K562 (cell line): Measurements from ENCODE around the gene ZMYND12. TPM values are rescaled to one million over a fixed set of nuclear protein-coding genes. Genes with fewer than 3 reads are reported as not detected.
A peak's percentile ranks its signal among the peaks of the same experiment; 100 is the strongest.

ENCODE experiments used
- ATAC-seq: fragments of 200-7000 bp; cut with Tn5 transposase; 3 replicates; pipeline ENCODE4 v1.9.1; 2020; ENCODE audit warnings: moderate library complexity
- BruUV-seq: library from RNA; stranded (reverse); fragments of 400-500 nt; replicated peaks from 2 replicates; lab custom pipeline; 2021; lab: Mats Ljungman, UMichigan
- CTCF ChIA-PET: fragments of 300-600 bp; formaldehyde crosslinking; extraction: SDS; loops from one replicate; lab custom pipeline; 2021; ENCODE audit warnings: low intra/inter-chr PET ratio; lab: Yijun Ruan, JAX
- POLR2A ChIA-PET: fragments of 300-600, 350-650 bp; sonication (Branson Sonifier 250); formaldehyde crosslinking; extraction: SDS; loops from one replicate; lab custom pipeline; 2021; ENCODE audit warnings: antibody characterized with exemption, inconsistent platforms; lab: Yijun Ruan, JAX
- DNase-seq, 4 experiments: peaks; one replicate each; pipeline versions ENCODE4 v3.0.0 to v3.0.0-alpha.2; 2011 to 2018; ENCODE audit warnings: low spot score in 3 of 4, mixed read lengths in 3 of 4; ENCODE audit errors: extremely low read depth in 1 of 4
- FAIRE-seq: peaks from 2 replicates; lab custom pipeline; 2011; peaks lifted over from hg19 to GRCh38; lab: Jason Lieb, UNC
- H2AFZ ChIP-seq: 2 replicates; pipeline ENCODE4 v1.6.0; 2011; ENCODE audit warnings: low read depth, low read length, control low read depth, inconsistent platforms
- H3K27ac ChIP-seq: fragments of 200-600 bp; 3 replicates; pipeline ENCODE4 v1.8.0; 2011; ENCODE audit warnings: low read depth, mild to moderate bottlenecking, control low read depth, inconsistent platforms, low read length, moderate library complexity, mixed read lengths; ENCODE audit errors: extremely low read depth
- H3K27me3 ChIP-seq, 2 experiments: fragments of 300-600 bp in 1 of 2; 2 replicates in 1 of 2; 3 replicates in 1 of 2; pipeline versions ENCODE4 v1.6.0 to v1.8.0; 2011; ENCODE audit warnings: inconsistent platforms in 2 of 2, low read length in 2 of 2, mild to moderate bottlenecking in 1 of 2, mixed read lengths in 1 of 2, moderate library complexity in 1 of 2; ENCODE audit not compliant: control insufficient read depth in 2 of 2, insufficient read depth in 2 of 2
- H3K36me3 ChIP-seq: fragments of 300-600 bp; 3 replicates; pipeline ENCODE4 v1.8.0; 2011; ENCODE audit warnings: mild to moderate bottlenecking, low read length, inconsistent platforms; ENCODE audit not compliant: control insufficient read depth, insufficient read depth
- H3K4me1 ChIP-seq, 2 experiments: fragments of 200-600 bp in 1 of 2; replicated peaks in 1 of 2; 2 replicates in 1 of 2; 3 replicates in 1 of 2; pipeline versions ENCODE4 v1.5.1 to v1.8.0; 2011; ENCODE audit warnings: inconsistent platforms in 2 of 2, low read length in 2 of 2, mild to moderate bottlenecking in 1 of 2, mixed read lengths in 1 of 2, moderate library complexity in 1 of 2; ENCODE audit not compliant: control insufficient read depth in 2 of 2, insufficient read depth in 2 of 2
- H3K4me2 ChIP-seq: 2 replicates; pipeline ENCODE4 v1.6.1; 2011; ENCODE audit warnings: low read length, control low read depth, inconsistent platforms, mixed read lengths; ENCODE audit not compliant: insufficient read depth
- H3K4me3 ChIP-seq: fragments of 200-600 bp; sonication (generic), shearing (Covaris generic); 2 replicates; pipeline ENCODE4 v1.5.1; 2016; ENCODE audit warnings: control low read depth, inconsistent platforms
- H3K79me2 ChIP-seq: fragments of 200-600 bp; 3 replicates; pipeline ENCODE4 v1.8.0; 2011; ENCODE audit warnings: low read length, inconsistent platforms; ENCODE audit not compliant: control insufficient read depth, insufficient read depth
- H3K9ac ChIP-seq, 2 experiments: 2 replicates each; pipeline versions ENCODE4 v1.6.0 to v1.6.1; 2011; ENCODE audit warnings: low read depth in 2 of 2, low read length in 2 of 2, control low read depth in 1 of 2, inconsistent platforms in 1 of 2, mild to moderate bottlenecking in 1 of 2, mixed read lengths in 1 of 2; ENCODE audit not compliant: insufficient read depth in 1 of 2
- H3K9me1 ChIP-seq: one replicate; pipeline ENCODE4 v1.6.0; 2011; ENCODE audit warnings: inconsistent platforms, mild to moderate bottlenecking, low read length, moderate library complexity; ENCODE audit not compliant: control insufficient read depth, insufficient read depth
- H3K9me3 ChIP-seq: replicated peaks from 2 replicates; pipeline ENCODE4 v1.5.1; 2011; ENCODE audit warnings: low read depth, low read length, inconsistent platforms; ENCODE audit not compliant: control insufficient read depth, insufficient read depth
- H4K20me1 ChIP-seq: replicated peaks from 2 replicates; pipeline ENCODE4 v1.6.1; 2011; ENCODE audit warnings: low read length, inconsistent platforms, mixed read lengths; ENCODE audit not compliant: control insufficient read depth, insufficient read depth
- CEBPB ChIP-seq: fragments of 450-650 bp; IDR thresholded peaks from 2 replicates; pipeline ENCODE4 v1.6.1; 2016; ENCODE audit warnings: missing genetic modification characterization, missing compliant biosample characterization
- CHD1 ChIP-seq: fragments of 200-600 bp; sonication (generic); IDR thresholded peaks from one replicate; pipeline ENCODE4 v1.6.1; 2012; ENCODE audit warnings: mild to moderate bottlenecking, moderate library complexity, low read length, inconsistent platforms
- DDX20 ChIP-seq: fragments of 450-650 bp; IDR thresholded peaks from 2 replicates; pipeline ENCODE4 v1.6.1; 2016; ENCODE audit warnings: missing genetic modification characterization, low read depth, mild to moderate bottlenecking, missing compliant biosample characterization, moderate library complexity
- ETS2 ChIP-seq: IDR thresholded peaks from 2 replicates; pipeline ENCODE4 v1.6.1; 2016; ENCODE audit warnings: borderline replicate concordance, missing genetic modification characterization, mild to moderate bottlenecking, moderate library complexity, missing compliant biosample characterization; ENCODE audit not compliant: poor library complexity, severe bottlenecking
- NR2C1 ChIP-seq, 2 experiments: fragments of 450-650 bp; IDR thresholded peaks; 2 replicates each; pipeline ENCODE4 v1.6.1; 2017; ENCODE audit warnings: mild to moderate bottlenecking in 2 of 2, antibody characterized with exemption in 1 of 2, inconsistent platforms in 1 of 2, missing compliant biosample characterization in 1 of 2, missing genetic modification characterization in 1 of 2
- RBM22 ChIP-seq: fragments of 200-400 bp; formaldehyde crosslinking; IDR thresholded peaks from 2 replicates; pipeline ENCODE4 v1.6.1; 2018; ENCODE audit warnings: low read length, low read depth; ENCODE audit not compliant: poor library complexity, severe bottlenecking
- TEAD2 ChIP-seq: fragments of 450-650 bp; IDR thresholded peaks from 2 replicates; pipeline ENCODE4 v1.6.1; 2016; ENCODE audit warnings: missing genetic modification characterization, control low read depth, missing compliant biosample characterization
- TRIM28 ChIP-seq: fragments of 450-650 bp; IDR thresholded peaks from 2 replicates; pipeline ENCODE4 v1.6.1; 2017
- U2AF1 ChIP-seq: fragments of 200-400 bp; formaldehyde crosslinking; optimal IDR thresholded peaks from 2 replicates; pipeline ENCODE3; 2017; ENCODE audit warnings: mild to moderate bottlenecking, low read depth, low read length, moderate library complexity
- U2AF2 ChIP-seq: fragments of 200-400 bp; formaldehyde crosslinking; optimal IDR thresholded peaks from 2 replicates; pipeline ENCODE3; 2017; ENCODE audit warnings: low read depth, mild to moderate bottlenecking, low read length
- ZNF445 ChIP-seq: fragments of 250-450 bp; sonication (Bioruptor Pico); IDR thresholded peaks from 2 replicates; pipeline ENCODE4 v1.4.0; 2020; ENCODE audit warnings: low read depth, mild to moderate bottlenecking, moderate library complexity
- ZNF785 ChIP-seq: fragments of 250-450 bp; sonication (Bioruptor Pico); IDR thresholded peaks from 2 replicates; pipeline ENCODE4 v1.4.0; 2020; ENCODE audit warnings: mild to moderate bottlenecking
- WGBS: fragments of 100-300 bp; shearing (Covaris generic); methylation state at CpG from one replicate; pipeline ENCODE4 v1.1.6; 2016; ENCODE audit warnings: low coverage, mixed read lengths; ENCODE audit not compliant: insufficient coverage; ENCODE audit errors: missing lambda C conversion rate; 5-methylcytosine and 5-hydroxymethylcytosine counted together
- in situ Hi-C: fragments of 300-500 bp; cut with MboI; formaldehyde crosslinking; loops from 4 replicates; pipeline ENCODE4 v1.15.0; 2018; ENCODE audit warnings: inconsistent platforms, mixed read lengths
- intact Hi-C: fragments of 100-400 bp; cut with micrococcal nuclease; formaldehyde crosslinking; loops from 2 replicates; pipeline ENCODE4 v1.14.2; 2022
- polyA plus RNA-seq, 8 experiments: library from polyadenylated mRNA; depleted of rRNA in 4 of 8; stranded (reverse) in 5 of 8; unstranded in 3 of 8; fragments of >200 nt; fragmentation: Nextera tagmentation in 2 of 8; fragmentation: Illumina TruSeq in 1 of 8; extraction: Ambion mirVana in 2 of 8; extraction: Trizol in 1 of 8; gene quantifications; 2 replicates each; pipeline versions ENCODE4 v1.2.1 to v1.2.3, GENCODE V29; 2011 to 2014; ENCODE audit warnings: inconsistent platforms in 1 of 8, missing spikeins in 1 of 8
- total RNA-seq, 7 experiments: library from RNA; depleted of rRNA in 6 of 7; stranded (reverse); fragments of >200 nt in 6 of 7; fragmentation: Illumina TruSeq in 2 of 7; extraction: Trizol in 2 of 7; gene quantifications; 2 replicates each; pipeline versions ENCODE4 v1.2.1 to v1.2.3, GENCODE V29; 2011 to 2021; ENCODE audit warnings: low replicate concordance in 1 of 7
- TF ChIP-seq, protein P1 (sequence below), 3 experiments: IDR thresholded peaks in 2 of 3; conservative IDR thresholded peaks in 1 of 3; 2 replicates each; pipeline ENCODE4 v1.5.1; 2011 to 2012; ENCODE audit warnings: low read length in 3 of 3, mild to moderate bottlenecking in 3 of 3, control low read depth in 2 of 3, improper control_type of control experiment in 1 of 3, inconsistent platforms in 1 of 3, low read depth in 1 of 3, mixed read lengths in 1 of 3, moderate library complexity in 1 of 3; ENCODE audit not compliant: insufficient read depth in 2 of 3
- TF ChIP-seq, protein P2 (sequence below): sonication (generic); formaldehyde crosslinking; IDR thresholded peaks from 2 replicates; pipeline ENCODE4 v1.9.0; 2022; ENCODE audit warnings: mild to moderate bottlenecking, missing genetic modification reagents
- TF ChIP-seq, protein P3 (sequence below): fragments of 250-450 bp; sonication (Bioruptor Pico); IDR thresholded peaks from 2 replicates; pipeline ENCODE4 v1.4.0; 2020; ENCODE audit warnings: mild to moderate bottlenecking, moderate library complexity

ZMYND12 gene
- total and polyA plus RNA-seq, 9 of the 15 experiments (the other 6 are each of a cell fraction or from before 2014, with no cell fraction given), result not detected

DNA sequence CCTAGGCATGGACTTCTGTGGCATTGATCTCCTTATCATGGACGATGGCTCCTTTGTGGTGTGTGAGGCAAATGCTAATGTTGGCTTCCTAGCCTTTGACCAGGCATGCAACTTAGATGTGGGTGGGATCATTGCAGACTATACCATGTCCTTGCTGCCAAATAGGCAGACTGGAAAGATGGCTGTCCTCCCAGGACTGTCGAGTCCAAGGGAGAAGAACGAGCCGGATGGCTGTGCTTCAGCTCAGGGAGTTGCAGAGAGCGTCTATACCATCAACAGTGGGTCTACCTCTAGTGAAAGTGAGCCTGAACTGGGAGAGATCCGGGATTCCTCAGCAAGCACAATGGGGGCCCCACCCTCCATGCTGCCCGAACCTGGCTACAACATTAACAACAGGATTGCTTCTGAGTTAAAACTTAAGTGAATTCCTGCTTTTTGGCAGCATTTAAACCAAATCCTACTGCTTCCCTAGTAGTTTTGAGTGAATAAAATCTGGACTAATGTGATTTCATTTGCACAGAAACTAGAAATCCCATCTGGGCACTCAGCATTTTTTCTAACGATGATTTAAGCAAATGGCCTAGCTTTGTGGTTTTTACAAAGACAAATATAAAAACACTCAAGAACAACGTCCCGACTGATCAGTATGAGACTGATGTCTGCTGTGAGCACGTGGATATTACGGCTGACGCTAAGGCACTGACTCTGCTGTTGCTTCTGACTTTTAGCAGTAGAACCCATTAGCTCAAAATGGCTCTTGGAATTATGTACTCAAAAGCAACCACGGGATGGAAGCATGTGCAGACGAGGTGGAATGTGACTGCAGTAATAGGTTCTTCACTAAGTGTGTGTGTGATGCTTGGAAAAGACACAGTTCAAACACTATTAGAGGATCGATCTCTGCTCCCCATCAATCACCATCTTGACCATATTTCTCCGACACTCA, 41.0 kb downstream of the ZMYND12 start (continued):
- no peak for TF ChIP-seq U2AF2

DNA sequence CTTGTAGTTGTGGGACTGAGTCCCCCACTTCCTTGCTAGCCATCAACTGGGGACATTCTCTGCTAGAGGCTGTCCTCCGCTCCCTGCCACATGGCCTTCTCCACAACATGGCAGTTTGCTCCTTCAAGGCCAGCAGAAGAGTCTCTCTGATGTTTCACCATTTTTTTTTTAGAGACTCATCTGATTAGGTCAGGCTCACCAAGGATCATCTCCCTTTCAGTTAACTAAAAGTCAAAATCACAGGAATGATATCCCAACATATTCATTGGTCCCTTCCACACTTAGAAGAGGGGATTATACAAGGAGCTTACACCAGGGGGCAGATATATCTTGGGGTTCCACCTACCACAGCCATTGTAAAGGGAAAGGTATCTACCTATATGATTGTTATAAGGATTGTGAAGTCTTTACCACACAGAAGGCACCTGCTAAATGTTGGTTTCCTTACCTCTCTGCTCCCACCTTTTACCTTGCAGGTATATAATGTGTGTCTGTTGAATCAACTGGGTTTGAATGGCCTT, 51.9 kb downstream of the ZMYND12 start:
- 0% methylated on average over 1 of the region's 1 CpG for WGBS
- CTCF ChIA-PET, result no interaction called here
- ATAC-seq, result 0 out of 3 replicates have a peak, but pooled peaks have one; percentile 51
- TF ChIP-seq ETS2 (tag), result no peak
- TF ChIP-seq, protein P1, sequence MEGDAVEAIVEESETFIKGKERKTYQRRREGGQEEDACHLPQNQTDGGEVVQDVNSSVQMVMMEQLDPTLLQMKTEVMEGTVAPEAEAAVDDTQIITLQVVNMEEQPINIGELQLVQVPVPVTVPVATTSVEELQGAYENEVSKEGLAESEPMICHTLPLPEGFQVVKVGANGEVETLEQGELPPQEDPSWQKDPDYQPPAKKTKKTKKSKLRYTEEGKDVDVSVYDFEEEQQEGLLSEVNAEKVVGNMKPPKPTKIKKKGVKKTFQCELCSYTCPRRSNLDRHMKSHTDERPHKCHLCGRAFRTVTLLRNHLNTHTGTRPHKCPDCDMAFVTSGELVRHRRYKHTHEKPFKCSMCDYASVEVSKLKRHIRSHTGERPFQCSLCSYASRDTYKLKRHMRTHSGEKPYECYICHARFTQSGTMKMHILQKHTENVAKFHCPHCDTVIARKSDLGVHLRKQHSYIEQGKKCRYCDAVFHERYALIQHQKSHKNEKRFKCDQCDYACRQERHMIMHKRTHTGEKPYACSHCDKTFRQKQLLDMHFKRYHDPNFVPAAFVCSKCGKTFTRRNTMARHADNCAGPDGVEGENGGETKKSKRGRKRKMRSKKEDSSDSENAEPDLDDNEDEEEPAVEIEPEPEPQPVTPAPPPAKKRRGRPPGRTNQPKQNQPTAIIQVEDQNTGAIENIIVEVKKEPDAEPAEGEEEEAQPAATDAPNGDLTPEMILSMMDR (IDR thresholded peaks at IDR 0.05 in 2 of 3, conservative IDR thresholded peaks at IDR 0.05 in 1 of 3; ENCODE audit: insufficient read depth in 2 of 3, low read depth in 1 of 3, low read length in 3 of 3), result peak in 2 of 3 experiments; percentile 20 to 25; a peak in 2 of 6 replicates
- no peak for TF ChIP-seq TRIM28
- TF ChIP-seq, protein P2, sequence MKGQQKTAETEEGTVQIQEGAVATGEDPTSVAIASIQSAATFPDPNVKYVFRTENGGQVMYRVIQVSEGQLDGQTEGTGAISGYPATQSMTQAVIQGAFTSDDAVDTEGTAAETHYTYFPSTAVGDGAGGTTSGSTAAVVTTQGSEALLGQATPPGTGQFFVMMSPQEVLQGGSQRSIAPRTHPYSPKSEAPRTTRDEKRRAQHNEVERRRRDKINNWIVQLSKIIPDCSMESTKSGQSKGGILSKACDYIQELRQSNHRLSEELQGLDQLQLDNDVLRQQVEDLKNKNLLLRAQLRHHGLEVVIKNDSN, result no peak
- no peak for TF ChIP-seq U2AF1
- no peak for TF ChIP-seq CEBPB (tag)
- no peak for TF ChIP-seq ZNF445
- no peak for TF ChIP-seq NR2C1 (IDR thresholded peaks at IDR 0.05)
- TF ChIP-seq NR2C1 (tag; IDR thresholded peaks at IDR 0.05), result no peak
- TF ChIP-seq RBM22, result no peak
- no peak for TF ChIP-seq CHD1
- no peak for TF ChIP-seq DDX20
- TF ChIP-seq, protein P3, sequence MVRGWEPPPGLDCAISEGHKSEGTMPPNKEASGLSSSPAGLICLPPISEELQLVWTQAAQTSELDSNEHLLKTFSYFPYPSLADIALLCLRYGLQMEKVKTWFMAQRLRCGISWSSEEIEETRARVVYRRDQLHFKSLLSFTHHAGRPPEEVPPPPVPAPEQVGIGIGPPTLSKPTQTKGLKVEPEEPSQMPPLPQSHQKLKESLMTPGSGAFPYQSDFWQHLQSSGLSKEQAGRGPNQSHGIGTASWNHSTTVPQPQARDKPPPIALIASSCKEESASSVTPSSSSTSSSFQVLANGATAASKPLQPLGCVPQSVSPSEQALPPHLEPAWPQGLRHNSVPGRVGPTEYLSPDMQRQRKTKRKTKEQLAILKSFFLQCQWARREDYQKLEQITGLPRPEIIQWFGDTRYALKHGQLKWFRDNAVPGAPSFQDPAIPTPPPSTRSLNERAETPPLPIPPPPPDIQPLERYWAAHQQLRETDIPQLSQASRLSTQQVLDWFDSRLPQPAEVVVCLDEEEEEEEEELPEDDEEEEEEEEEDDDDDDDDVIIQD, result no peak
- TF ChIP-seq TEAD2 (tag), result no peak
- no peak for TF ChIP-seq ZNF785 (CRISPR knock-in tag)

More for the DNA sequence above, 51.9 kb downstream of the ZMYND12 start:
- Histone ChIP-seq H3K27me3 (peaks cover 22 to 37% of the 10 kb centered on the region in 2 experiments), H3K79me2 (no peaks in the 10 kb centered on the region), H4K20me1 (no peaks in the 10 kb centered on the region), H3K4me1 (no peaks in the 10 kb centered on the region), H3K36me3 (no peaks in the 10 kb centered on the region), H2AFZ (no peak overlapping the region), H3K9ac (no peak overlapping the region), H3K4me2 (no peak overlapping the region), H3K9me1 (no peaks in the 10 kb centered on the region), H3K27ac (no peak overlapping the region), H3K4me3 (no peak overlapping the region), H3K9me3 (no peaks in the 10 kb centered on the region)
- FAIRE-seq, result no peak
- in situ Hi-C loops, result no loop called here
- BruUV-seq, result no TSS peak
- POLR2A ChIA-PET, result interaction anchor here (0.6 to 0.8 kb wide), 2 partner anchors 253 to 272 kb away, joined by 3 to 4 read pairs; no protein-coding TSS in a partner anchor
- intact Hi-C loops, result no loop called here
- DNase-seq, result no peak
